Heart left ventricle (tissue), 13 donors: ENCODE results near the gene MIER1.

Experiments used
- POLR2A ChIP-seq, 2 donors: fragments of 450-650 bp; IDR thresholded peaks; one replicate each; pipeline ENCODE4 v1.6.1; 2017; ENCODE audit warnings: antibody characterized with exemption in 2 of 2, mild to moderate bottlenecking in 2 of 2, moderate library complexity in 2 of 2
- TF ChIP-seq, protein P1 (sequence below), 12 donors: fragments of 200-600 bp; sonication (generic) in 4 of 12; IDR thresholded peaks; one replicate each; pipeline versions ENCODE4 v1.5.0 to v1.8.0; 2018 to 2022; ENCODE audit warnings: antibody characterized with exemption in 12 of 12, mild to moderate bottlenecking in 5 of 12
- donor health status: ischemic (EF 13 %, LVEDD 7.1; RV severe dilation, severe dysfunction).
- donor health status: DM: no; HTN: yes; CAD: no.
- donor health status: DM: no; HTN: no; CAD: no.
- donor health status: ischemic (EF 25% LVEDD 6.9; RV normal size, moderate dysfunction).
- donor health status: ischemic (EF 25% LVEDD 5.7; RV mildly dilated, moderate dysfunction).
- donor health status: ischemic (EF 35%, LVEDD 5.7; RV mildly dilated, moderate dysfunction).
- donor health status: nonischemic (EF 11% LVEDD 7.7; RV severe dilation, severe dysfunction).
- donor health status: DM: yes; HTN: yes; CAD: no.
- donor health status: PGD.
- donor health status: ischemic (EF 29% LVEDD 5.4; RV normal size, mild dysfunction).
- donor health status: nonischemic (EF 23%, LVEDD 6.1; RV moderate dilation, normal function).

- TF ChIP-seq, protein P1, sequence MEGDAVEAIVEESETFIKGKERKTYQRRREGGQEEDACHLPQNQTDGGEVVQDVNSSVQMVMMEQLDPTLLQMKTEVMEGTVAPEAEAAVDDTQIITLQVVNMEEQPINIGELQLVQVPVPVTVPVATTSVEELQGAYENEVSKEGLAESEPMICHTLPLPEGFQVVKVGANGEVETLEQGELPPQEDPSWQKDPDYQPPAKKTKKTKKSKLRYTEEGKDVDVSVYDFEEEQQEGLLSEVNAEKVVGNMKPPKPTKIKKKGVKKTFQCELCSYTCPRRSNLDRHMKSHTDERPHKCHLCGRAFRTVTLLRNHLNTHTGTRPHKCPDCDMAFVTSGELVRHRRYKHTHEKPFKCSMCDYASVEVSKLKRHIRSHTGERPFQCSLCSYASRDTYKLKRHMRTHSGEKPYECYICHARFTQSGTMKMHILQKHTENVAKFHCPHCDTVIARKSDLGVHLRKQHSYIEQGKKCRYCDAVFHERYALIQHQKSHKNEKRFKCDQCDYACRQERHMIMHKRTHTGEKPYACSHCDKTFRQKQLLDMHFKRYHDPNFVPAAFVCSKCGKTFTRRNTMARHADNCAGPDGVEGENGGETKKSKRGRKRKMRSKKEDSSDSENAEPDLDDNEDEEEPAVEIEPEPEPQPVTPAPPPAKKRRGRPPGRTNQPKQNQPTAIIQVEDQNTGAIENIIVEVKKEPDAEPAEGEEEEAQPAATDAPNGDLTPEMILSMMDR (IDR thresholded peaks at IDR 0.05): no peak
- TF ChIP-seq POLR2A (IDR thresholded peaks at IDR 0.05): no peak
These were observed 8.5 kb upstream of the MIER1 start for GRCh38 chr1:66916320-66916719.
